IMR-90 (cell line): ENCODE measurements around the gene TGFBR1. TPM values are rescaled to one million over a fixed set of nuclear protein-coding genes. Genes with fewer than 3 reads are reported as not detected.

Experiments
- ATAC-seq: fragments of 200-7000 bp; cut with Tn5 transposase; 2 replicates; pipeline ENCODE4 v1.9.1; 2020; ENCODE audit warnings: low read depth, mild to moderate bottlenecking, moderate library complexity
- BruUV-seq: library from RNA; stranded (reverse); fragments of 400-500 nt; replicated peaks from 2 replicates; lab custom pipeline; 2021; lab: Mats Ljungman, UMichigan
- CTCF ChIA-PET: fragments of 300-600 bp; formaldehyde crosslinking; extraction: SDS; loops from one replicate; lab custom pipeline; 2021; ENCODE audit warnings: antibody characterized with exemption; lab: Yijun Ruan, JAX
- POLR2A ChIA-PET: fragments of 300-600 bp; sonication (Branson Sonifier 250); formaldehyde crosslinking; loops from one replicate; lab custom pipeline; 2022; ENCODE audit warnings: antibody characterized with exemption; ENCODE audit not compliant: unreplicated experiment; lab: Charles Lee
- DNase-seq: peaks from one replicate; pipeline ENCODE4 v3.0.0; 2013
- H2AFZ ChIP-seq: replicated peaks from 2 replicates; pipeline ENCODE3; 2013; ENCODE audit warnings: low read length, mild to moderate bottlenecking; ENCODE audit not compliant: poor library complexity
- H2AK5ac ChIP-seq: 2 replicates; pipeline ENCODE4 v1.6.1; 2013; ENCODE audit warnings: low read depth, low read length, inconsistent platforms
- H2AK9ac ChIP-seq: replicated peaks from 2 replicates; pipeline ENCODE3; 2013; ENCODE audit warnings: mild to moderate bottlenecking, low read depth, low read length, moderate library complexity; ENCODE audit not compliant: poor library complexity
- H2BK120ac ChIP-seq: 2 replicates; pipeline ENCODE4 v1.6.1; 2013; ENCODE audit warnings: low read depth, low read length, inconsistent platforms
- H2BK15ac ChIP-seq: 3 replicates; pipeline ENCODE4 v1.6.1; 2013; ENCODE audit warnings: low read depth, low read length, inconsistent platforms
- H2BK20ac ChIP-seq: 2 replicates; pipeline ENCODE4 v1.6.1; 2013; ENCODE audit warnings: low read depth, mild to moderate bottlenecking, inconsistent platforms, low read length, moderate library complexity
- H2BK5ac ChIP-seq: 2 replicates; pipeline ENCODE4 v1.6.1; 2013; ENCODE audit warnings: mild to moderate bottlenecking, low read depth, low read length, inconsistent platforms; ENCODE audit not compliant: poor library complexity, severe bottlenecking
- H3K14ac ChIP-seq: replicated peaks from 2 replicates; pipeline ENCODE4 v1.6.1; 2013; ENCODE audit warnings: low read depth, low read length, inconsistent platforms
- H3K18ac ChIP-seq: 2 replicates; pipeline ENCODE4 v1.6.1; 2013; ENCODE audit warnings: low read depth, low read length, control low read depth
- H3K23ac ChIP-seq: 2 replicates; pipeline ENCODE4 v1.6.1; 2013; ENCODE audit warnings: low read depth, low read length, inconsistent platforms
- H3K27ac ChIP-seq: 2 replicates; pipeline ENCODE4 v1.5.1; 2013; ENCODE audit warnings: mild to moderate bottlenecking, control low read depth, low read length; ENCODE audit not compliant: insufficient read depth
- H3K27me3 ChIP-seq: 2 replicates; pipeline ENCODE4 v1.6.1; 2013; ENCODE audit warnings: low read length; ENCODE audit not compliant: control insufficient read depth, insufficient read depth
- H3K36me3 ChIP-seq: 2 replicates; pipeline ENCODE4 v1.6.1; 2013; ENCODE audit warnings: low read length, mixed read lengths; ENCODE audit not compliant: control insufficient read depth, insufficient read depth
- H3K4ac ChIP-seq: 2 replicates; pipeline ENCODE4 v1.6.1; 2013; ENCODE audit warnings: low read depth, low read length, inconsistent platforms
- H3K4me1 ChIP-seq: 2 replicates; pipeline ENCODE4 v1.6.1; 2013; ENCODE audit warnings: low read length, mixed read lengths; ENCODE audit not compliant: control insufficient read depth, insufficient read depth
- H3K4me2 ChIP-seq: 2 replicates; pipeline ENCODE4 v1.6.1; 2013; ENCODE audit warnings: low read depth, mild to moderate bottlenecking, control low read depth, low read length, moderate library complexity
- H3K4me3 ChIP-seq: 2 replicates; pipeline ENCODE4 v1.5.1; 2013; ENCODE audit warnings: low read depth, mild to moderate bottlenecking, control low read depth, low read length, moderate library complexity; ENCODE audit not compliant: insufficient read depth
- H3K56ac ChIP-seq: 2 replicates; pipeline ENCODE4 v1.6.1; 2013; ENCODE audit warnings: low read length, inconsistent platforms; ENCODE audit not compliant: insufficient read depth; ENCODE audit errors: extremely low read depth
- H3K79me1 ChIP-seq, 2 experiments: 2 replicates each; pipeline ENCODE4 v1.6.1; 2013; ENCODE audit warnings: low read length in 2 of 2, inconsistent platforms in 1 of 2, low read depth in 1 of 2
- H3K9ac ChIP-seq: 2 replicates; pipeline ENCODE4 v1.6.1; 2013; ENCODE audit warnings: low read depth, low read length, control low read depth
- H3K9me1 ChIP-seq: 2 replicates; pipeline ENCODE4 v1.6.1; 2013; ENCODE audit warnings: low read length, inconsistent platforms; ENCODE audit not compliant: insufficient read depth
- H3K9me3 ChIP-seq: 2 replicates; pipeline ENCODE4 v1.6.1; 2013; ENCODE audit warnings: low read length; ENCODE audit not compliant: control insufficient read depth, insufficient read depth
- H4K20me1 ChIP-seq: 2 replicates; pipeline ENCODE4 v1.6.1; 2013; ENCODE audit warnings: low read length, inconsistent platforms; ENCODE audit not compliant: insufficient read depth
- H4K5ac ChIP-seq: 2 replicates; pipeline ENCODE4 v1.6.1; 2013; ENCODE audit warnings: mild to moderate bottlenecking, low read depth, low read length, control low read depth
- H4K8ac ChIP-seq, 2 experiments: 2 replicates each; pipeline ENCODE4 v1.6.1; 2013; ENCODE audit warnings: low read depth in 2 of 2, low read length in 2 of 2, control low read depth in 1 of 2, inconsistent platforms in 1 of 2
- H4K91ac ChIP-seq: 2 replicates; pipeline ENCODE4 v1.6.1; 2013; ENCODE audit warnings: low read depth, low read length, inconsistent platforms; ENCODE audit not compliant: insufficient read depth
- NFE2L2 ChIP-seq: fragments of 150-350 bp; IDR thresholded peaks from 2 replicates; pipeline ENCODE4 v1.6.1; 2016; ENCODE audit warnings: low read depth, mild to moderate bottlenecking, low read length
- POLR2A ChIP-seq: IDR thresholded peaks from 2 replicates; pipeline ENCODE4 v1.6.1; 2012; ENCODE audit warnings: mild to moderate bottlenecking, low read depth, low read length
- WGBS, 2 experiments: methylation state at CpG; one replicate each; pipeline versions ENCODE4 v1.1.5 to v1.1.7; 2013; ENCODE audit warnings: missing lambda C conversion rate in 2 of 2; ENCODE audit not compliant: insufficient read length in 1 of 2; ENCODE audit errors: extremely low coverage in 2 of 2; 5-methylcytosine and 5-hydroxymethylcytosine counted together
- dilution Hi-C: fragments of 300-500 bp; cut with HindIII; formaldehyde crosslinking; loops from one replicate; pipeline ENCODE4 v1.14.3; 2018; ENCODE audit warnings: low sequenced_read_pairs; ENCODE audit not compliant: unreplicated experiment
- in situ Hi-C: fragments of 300-500 bp; cut with MboI; formaldehyde crosslinking; loops from 3 replicates; pipeline ENCODE4 v1.14.3; 2019; ENCODE audit warnings: low sequenced_read_pairs, inconsistent platforms, mixed read lengths
- intact Hi-C: fragments of 100-400 bp; cut with micrococcal nuclease; formaldehyde crosslinking; loops from 2 replicates; pipeline ENCODE4 v1.10.0; 2022
- polyA plus RNA-seq, 3 experiments: library from polyadenylated mRNA; depleted of rRNA; stranded (reverse); fragments of >200 nt; gene quantifications; 2 replicates each; pipeline ENCODE4 v1.2.3, GENCODE V29; 2012; ENCODE audit warnings: low replicate concordance in 1 of 3
- total RNA-seq: library from RNA; depleted of rRNA; stranded (reverse); fragments of >200 nt; gene quantifications from 2 replicates; pipeline ENCODE4 v1.2.3, GENCODE V29; 2012

Gene TGFBR1
- total and polyA plus RNA-seq, 2 of the 4 experiments (the other 2 are of a cell fraction), result 15.1 to 75.3 TPM

DNA sequence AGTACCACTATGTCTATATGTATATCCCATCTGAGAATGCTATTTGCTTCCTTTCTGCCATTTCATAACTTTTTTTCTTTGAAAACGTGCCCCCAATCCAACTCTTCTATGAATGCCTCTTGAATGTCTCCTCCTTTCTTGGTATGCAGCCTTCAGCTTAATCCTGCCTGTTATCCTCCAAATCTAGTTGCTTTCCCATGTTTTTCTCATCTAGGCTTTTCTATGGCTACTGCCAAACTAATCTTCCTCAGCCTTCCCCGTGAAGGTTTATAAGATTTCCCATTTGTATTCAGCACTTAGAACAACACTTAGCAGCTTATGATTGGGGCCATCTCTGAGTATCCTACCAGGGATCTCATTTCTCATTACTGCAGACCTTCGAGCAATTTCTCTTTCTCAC is 2.5 kb downstream of the TGFBR1 start:
- ChIA-PET CTCF (interaction anchor here (1.7 kb wide), 1 partner anchor 33 kb away, joined by 4 read pairs; no protein-coding TSS in a partner anchor), POLR2A (interaction anchor here (0.6 kb wide), 1 partner anchor 130 kb away, joined by 3 read pairs; no protein-coding TSS in a partner anchor)
- TF ChIP-seq NFE2L2 (no peak), POLR2A (peak; percentile 26)
- Histone ChIP-seq H3K14ac (peak overlapping the region; percentile 26; the same call in 1 of the 2 replicates), H3K4ac (0 out of 2 replicates have a peak overlapping the region, but pooled peaks have one; percentile 22), H4K5ac (peak overlapping the region; percentile 46; the same call in 1 of the 2 replicates), H3K9me3 (no peaks in the 10 kb centered on the region), H3K27me3 (no peaks in the 10 kb centered on the region), H3K4me2 (peak overlapping the region; percentile 94), H3K9me1 (peaks cover 8% of the 10 kb centered on the region), H3K18ac (peak overlapping the region; percentile 73; the same call in 1 of the 2 replicates), H4K91ac (peak overlapping the region; percentile 13; the same call in 1 of the 2 replicates), H4K20me1 (peaks cover 58% of the 10 kb centered on the region), H4K8ac (0 out of 4 replicates have a peak overlapping the region, but pooled peaks of 1 of the 2 experiments have one; percentile 18), H3K36me3 (peaks cover 3% of the 10 kb centered on the region; the same call in 1 of the 2 replicates), H3K27ac (peak overlapping the region; percentile 16; the same call in 1 of the 2 replicates), H3K23ac (peak overlapping the region; percentile 62), H3K4me1 (peaks cover 20% of the 10 kb centered on the region), H2AK5ac (no peak overlapping the region), H2BK20ac (no peak overlapping the region), H2AFZ (no peak overlapping the region), H2AK9ac (no peak overlapping the region), H3K56ac (no peak overlapping the region; the same call in 1 of the 2 replicates), H3K79me1 (peaks cover 12 to 54% of the 10 kb centered on the region in 2 experiments), H3K9ac (peak overlapping the region; percentile 83; the same call in 1 of the 2 replicates), H2BK5ac (no peak overlapping the region), H2BK15ac (no peak overlapping the region), H2BK120ac (no peak overlapping the region), H3K4me3 (peak overlapping the region; percentile 67)
- WGBS, 2 experiments, result 55% methylated on average over 3 of the region's 3 CpGs; no CpG with 5 or more reads in 1 of the 2 experiments
- intact Hi-C loops, result loop anchor here (2.0 to 5.0 kb wide), 2 partner anchors 90 to 107 kb away; no protein-coding TSS in a partner anchor
- in situ Hi-C loops, result no loop called here
- ATAC-seq (no peak), DNase-seq (no peak)
- dilution Hi-C loops, result no loop called here
- TSS peak; percentile 41 for BruUV-seq
